Neuronal stem cell (in vitro differentiated cells): ENCODE measurements around the gene NEDD1.

Source experiments
- DNase-seq: peaks from one replicate; pipeline ENCODE4 v3.0.0-alpha.2; 2013; ENCODE audit warnings: low spot score
- H2AFZ ChIP-seq: one replicate; pipeline ENCODE4 v1.6.1; 2013; ENCODE audit warnings: mild to moderate bottlenecking, low read length, inconsistent platforms
- H2AK5ac ChIP-seq: 2 replicates; pipeline ENCODE4 v1.6.1; 2013; ENCODE audit warnings: low read depth, mild to moderate bottlenecking, inconsistent platforms, low read length, moderate library complexity, mixed read lengths
- H2BK120ac ChIP-seq: 2 replicates; pipeline ENCODE4 v1.6.1; 2013; ENCODE audit warnings: low read depth, mild to moderate bottlenecking, inconsistent platforms, low read length, moderate library complexity, mixed read lengths
- H2BK12ac ChIP-seq: one replicate; pipeline ENCODE4 v1.6.1; 2013; ENCODE audit warnings: low read length, inconsistent platforms
- H2BK15ac ChIP-seq: 2 replicates; pipeline ENCODE4 v1.6.1; 2013; ENCODE audit warnings: mild to moderate bottlenecking, low read length, inconsistent platforms, mixed read lengths
- H2BK5ac ChIP-seq: one replicate; pipeline ENCODE4 v1.6.1; 2013; ENCODE audit warnings: inconsistent platforms, mild to moderate bottlenecking, low read length, moderate library complexity
- H3K14ac ChIP-seq: one replicate; pipeline ENCODE4 v1.6.1; 2013; ENCODE audit warnings: low read length, inconsistent platforms
- H3K18ac ChIP-seq: 2 replicates; pipeline ENCODE4 v1.6.1; 2013; ENCODE audit warnings: low read length, inconsistent platforms
- H3K23ac ChIP-seq: 2 replicates; pipeline ENCODE4 v1.6.1; 2013; ENCODE audit warnings: low read depth, mild to moderate bottlenecking, mixed read lengths, low read length, inconsistent platforms; ENCODE audit not compliant: poor library complexity
- H3K27ac ChIP-seq: replicated peaks from 3 replicates; pipeline ENCODE4 v1.5.1; 2013; ENCODE audit warnings: low read length, inconsistent platforms
- H3K27me3 ChIP-seq, 3 experiments: 2 replicates each; pipeline ENCODE4 v1.6.1; 2013; ENCODE audit warnings: low read length in 3 of 3, mild to moderate bottlenecking in 2 of 3, inconsistent platforms in 1 of 3, low read depth in 1 of 3, mixed read lengths in 1 of 3, moderate library complexity in 1 of 3; ENCODE audit not compliant: control insufficient read depth in 3 of 3, insufficient read depth in 3 of 3
- H3K36me3 ChIP-seq, 2 donors: replicated peaks in 1 of 2; 2 replicates each; pipeline ENCODE4 v1.6.1; 2013; ENCODE audit warnings: low read length in 2 of 2; ENCODE audit not compliant: control insufficient read depth in 2 of 2, insufficient read depth in 2 of 2
- H3K4ac ChIP-seq: 2 replicates; pipeline ENCODE4 v1.6.1; 2013; ENCODE audit warnings: inconsistent platforms, mild to moderate bottlenecking, low read length, moderate library complexity
- H3K4me1 ChIP-seq, 2 donors: 1 replicate in 1 of 2; 2 replicates in 1 of 2; pipeline ENCODE4 v1.6.1; 2013; ENCODE audit warnings: low read length in 2 of 2, low read depth in 1 of 2; ENCODE audit not compliant: control insufficient read depth in 2 of 2, insufficient read depth in 1 of 2
- H3K4me2 ChIP-seq: one replicate; pipeline ENCODE4 v1.6.1; 2013; ENCODE audit warnings: mild to moderate bottlenecking, low read length, inconsistent platforms; ENCODE audit not compliant: insufficient read depth, poor library complexity, severe bottlenecking
- H3K4me3 ChIP-seq, 2 donors: 2 replicates each; pipeline ENCODE4 v1.5.1; 2013; ENCODE audit warnings: low read length in 2 of 2, mild to moderate bottlenecking in 2 of 2, inconsistent platforms in 1 of 2, moderate library complexity in 1 of 2
- H3K79me1 ChIP-seq: one replicate; pipeline ENCODE4 v1.6.1; 2013; ENCODE audit warnings: low read depth, mild to moderate bottlenecking, inconsistent platforms, low read length, moderate library complexity
- H3K9ac ChIP-seq: one replicate; pipeline ENCODE4 v1.6.1; 2013; ENCODE audit warnings: mild to moderate bottlenecking, low read depth, low read length, inconsistent platforms; ENCODE audit not compliant: poor library complexity
- H3K9me3 ChIP-seq, 2 donors: replicated peaks in 1 of 2; 2 replicates each; pipeline versions ENCODE3 to v1.6.1; 2013; ENCODE audit warnings: low read length in 2 of 2, mild to moderate bottlenecking in 2 of 2, inconsistent platforms in 1 of 2, low read depth in 1 of 2, mixed read lengths in 1 of 2, moderate library complexity in 1 of 2; ENCODE audit not compliant: control insufficient read depth in 2 of 2, insufficient read depth in 1 of 2
- H4K8ac ChIP-seq: one replicate; pipeline ENCODE4 v1.6.1; 2013; ENCODE audit warnings: low read depth, mild to moderate bottlenecking, inconsistent platforms, low read length, moderate library complexity
- H4K91ac ChIP-seq: one replicate; pipeline ENCODE4 v1.6.1; 2013; ENCODE audit warnings: low read length, low read depth, mild to moderate bottlenecking, inconsistent platforms; ENCODE audit not compliant: poor library complexity
- WGBS, 2 donors: extraction: QIAGEN DNeasy Blood & Tissue Kit; methylation state at CpG; one replicate each; pipeline ENCODE4 v1.1.7; 2013; ENCODE audit warnings: missing lambda C conversion rate in 2 of 2, mixed read lengths in 1 of 2; ENCODE audit not compliant: insufficient read length in 2 of 2, insufficient replicate concordance in 1 of 2; ENCODE audit errors: extremely low coverage in 2 of 2; 5-methylcytosine and 5-hydroxymethylcytosine counted together

The NEDD1 gene

GRCh38 chr12:96886998-96887677 is 19.9 kb upstream of the NEDD1 start:
- Histone ChIP-seq H3K36me3 (no peaks in the 10 kb centered on the region), H3K79me1 (no peaks in the 10 kb centered on the region), H4K8ac (no peak overlapping the region), H3K18ac (no peak overlapping the region), H2BK5ac (no peak overlapping the region), H3K27ac (no peak overlapping the region), H2AFZ (peak overlapping the region; percentile 17), H2BK15ac (no peak overlapping the region), H2BK12ac (no peak overlapping the region), H2BK120ac (no peak overlapping the region), H3K9me3 (no peaks in the 10 kb centered on the region), H4K91ac (no peak overlapping the region), H3K4me3 (no peak overlapping the region), H3K23ac (no peak overlapping the region), H3K9ac (no peak overlapping the region), H3K4ac (no peak overlapping the region), H3K4me1 (peaks cover 0 to 4% of the 10 kb centered on the region in 2 donors), H3K27me3 (no peaks in the 10 kb centered on the region), H2AK5ac (no peak overlapping the region), H3K14ac (no peak overlapping the region), H3K4me2 (no peak overlapping the region)
- DNase-seq = no peak
- WGBS, 2 donors = no CpG with 5 or more reads among the region's 4 CpGs

GRCh38 chr12:96889273-96889933 is 17.7 kb upstream of the NEDD1 start:
- WGBS, 2 donors = no CpG with 5 or more reads among the region's 5 CpGs
- no peaks in the 10 kb centered on the region for H3K36me3 ChIP-seq

GRCh38 chr12:96890331-96890730 is 16.7 kb upstream of the NEDD1 start:
- Histone ChIP-seq H2BK120ac (no peak overlapping the region), H3K18ac (no peak overlapping the region), H3K4me2 (no peak overlapping the region), H3K23ac (no peak overlapping the region), H2AK5ac (no peak overlapping the region), H2AFZ (no peak overlapping the region), H3K27ac (no peak overlapping the region), H3K4me3 (no peak overlapping the region), H4K91ac (no peak overlapping the region), H3K9ac (no peak overlapping the region), H2BK12ac (no peak overlapping the region), H2BK5ac (no peak overlapping the region), H3K36me3 (no peaks in the 10 kb centered on the region), H4K8ac (no peak overlapping the region), H3K4ac (no peak overlapping the region), H3K14ac (no peak overlapping the region), H3K79me1 (no peaks in the 10 kb centered on the region), H3K27me3 (no peaks in the 10 kb centered on the region), H3K4me1 (peaks cover 0 to 4% of the 10 kb centered on the region in 2 donors), H2BK15ac (no peak overlapping the region), H3K9me3 (no peaks in the 10 kb centered on the region)
- DNase-seq = no peak
- WGBS, 2 donors = no CpG with 5 or more reads among the region's 2 CpGs

More at GRCh38 chr12:96889273-96889933, 17.7 kb upstream of the NEDD1 start:
- Histone ChIP-seq H4K91ac (no peak overlapping the region), H2BK120ac (no peak overlapping the region), H2AFZ (peak overlapping the region; percentile 10), H3K9ac (no peak overlapping the region), H3K4me1 (peaks cover 0 to 4% of the 10 kb centered on the region in 2 donors), H3K79me1 (no peaks in the 10 kb centered on the region), H3K27ac (no peak overlapping the region), H3K4me3 (no peak overlapping the region), H2BK5ac (no peak overlapping the region), H3K23ac (no peak overlapping the region), H2AK5ac (no peak overlapping the region), H4K8ac (no peak overlapping the region), H3K4me2 (no peak overlapping the region), H3K9me3 (no peaks in the 10 kb centered on the region), H2BK15ac (no peak overlapping the region), H3K18ac (no peak overlapping the region), H3K27me3 (no peaks in the 10 kb centered on the region), H3K4ac (no peak overlapping the region), H2BK12ac (no peak overlapping the region), H3K14ac (no peak overlapping the region)
- DNase-seq = no peak

- no peak overlapping the region for H2AK5ac ChIP-seq
- H3K27ac ChIP-seq = no peak overlapping the region
- no peaks in the 10 kb centered on the region for H3K36me3 ChIP-seq
- peaks cover 0 to 1% of the 10 kb centered on the region in 2 donors for H3K4me1 ChIP-seq
- H3K23ac ChIP-seq = no peak overlapping the region
- H3K27me3 ChIP-seq = no peaks in the 10 kb centered on the region
- H2AFZ ChIP-seq = no peak overlapping the region
- no peak overlapping the region for H3K14ac ChIP-seq
- H3K9me3 ChIP-seq = no peaks in the 10 kb centered on the region
- H2BK12ac ChIP-seq = no peak overlapping the region
- H3K18ac ChIP-seq = no peak overlapping the region
- H3K4ac ChIP-seq = no peak overlapping the region
- H3K9ac ChIP-seq = no peak overlapping the region
- H2BK5ac ChIP-seq = no peak overlapping the region
- no peak overlapping the region for H3K4me3 ChIP-seq
- H4K8ac ChIP-seq = no peak overlapping the region
- no peak overlapping the region for H2BK120ac ChIP-seq
- H3K79me1 ChIP-seq = no peaks in the 10 kb centered on the region
- H2BK15ac ChIP-seq = no peak overlapping the region
- no peak for DNase-seq
- WGBS, 2 donors = no CpG with 5 or more reads among the region's 3 CpGs
- H3K4me2 ChIP-seq = no peak overlapping the region
- no peak overlapping the region for H4K91ac ChIP-seq
Measured at GRCh38 chr12:96892104-96892503, 15.0 kb upstream of the NEDD1 start.
